HUDEP-2 (cell line): ENCODE measurements around the gene NXF2B.
"Not testable (repeated sequence)": the region's sequence is repeated elsewhere in the genome, so short reads cannot be mapped to it uniquely, and the experiment has no call there.

Experiments
- DNase-seq, 76 experiments: peaks; one replicate each; lab custom pipeline; 2025; ENCODE audit not compliant: unreplicated experiment in 76 of 76; lab: John Stamatoyannopoulos, UW

NXF2B gene

GRCh38 chrX:102439908-102440307 is at the start of gene NXF2B:
NXF2B (minus strand) TSS chrX:102440008; CDS start chrX:102380036, 59,972 bp downstream.
- DNase-seq: not testable (repeated sequence)

GRCh38 chrX:102478765-102479164 is 39.0 kb upstream of the NXF2B start:
- DNase-seq: not testable (repeated sequence)

GRCh38 chrX:102471762-102472220 is 32.0 kb upstream of the NXF2B start, which contains the start of gene TCP11X2:
TCP11X2 (minus strand) TSS chrX:102471812.
- not testable (repeated sequence) for DNase-seq

GRCh38 chrX:102470215-102470614 is 30.4 kb upstream of the NXF2B start:
- DNase-seq: not testable (repeated sequence)

GRCh38 chrX:102458615-102459014 is 18.8 kb upstream of the NXF2B start:
- not testable (repeated sequence) for DNase-seq

GRCh38 chrX:102414493-102414892 is 25.3 kb downstream of the NXF2B start:
- DNase-seq: not testable (repeated sequence)

GRCh38 chrX:102345916-102346315 is 93.9 kb downstream of the NXF2B start:
- no peak for DNase-seq

GRCh38 chrX:102341867-102342266 is 97.9 kb downstream of the NXF2B start:
- no peak for DNase-seq

- DNase-seq: no peak
Observed at GRCh38 chrX:102339312-102340298, 100.2 kb downstream of the NXF2B start.

GRCh38 chrX:102338162-102338561 is 101.6 kb downstream of the NXF2B start:
- DNase-seq: no peak
